Measurements from ENCODE around the gene TMEM141.
A peak's percentile ranks its signal among the peaks of the same experiment; 100 is the strongest.
"Not testable (repeated sequence)": the region's sequence is repeated elsewhere in the genome, so short reads cannot be mapped to it uniquely, and the experiment has no call there.

The TMEM141 gene

DNA sequence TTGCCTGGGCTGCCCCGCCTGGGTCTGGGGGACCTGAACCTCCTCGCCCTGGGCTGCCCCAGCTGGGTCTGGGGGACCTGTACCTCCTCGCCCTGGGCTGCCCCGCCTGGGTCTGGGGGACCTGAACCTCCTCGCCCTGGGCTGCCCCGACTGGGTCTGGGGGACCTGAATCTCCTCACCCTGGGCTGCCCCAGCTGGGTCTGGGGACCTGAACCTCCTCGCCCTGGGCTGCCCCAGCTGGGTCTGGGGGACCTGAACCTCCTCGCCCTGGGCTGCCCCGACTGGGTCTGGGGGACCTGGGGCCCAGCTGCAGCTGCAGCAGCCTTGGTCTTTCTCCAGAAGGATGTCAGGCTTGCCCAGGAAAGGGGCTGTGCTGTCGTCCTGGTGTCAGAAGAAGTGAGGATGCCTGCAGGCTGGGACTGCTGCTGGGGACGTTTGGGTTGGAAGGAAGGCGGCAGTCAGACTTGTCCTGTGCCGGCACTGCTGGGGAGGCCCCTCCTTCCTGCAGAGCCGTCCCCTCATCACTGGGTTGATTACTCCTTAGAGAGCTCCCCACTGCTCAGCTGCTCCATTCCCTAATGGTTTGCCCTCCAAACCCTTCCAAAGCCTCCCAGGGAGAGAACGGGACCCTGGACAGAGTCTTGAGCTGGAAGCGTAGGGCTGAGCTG, 42.4 kb downstream of the TMEM141 start:
- DNase-seq (ENCODE audit: low read depth) = not testable (repeated sequence)

DNA sequence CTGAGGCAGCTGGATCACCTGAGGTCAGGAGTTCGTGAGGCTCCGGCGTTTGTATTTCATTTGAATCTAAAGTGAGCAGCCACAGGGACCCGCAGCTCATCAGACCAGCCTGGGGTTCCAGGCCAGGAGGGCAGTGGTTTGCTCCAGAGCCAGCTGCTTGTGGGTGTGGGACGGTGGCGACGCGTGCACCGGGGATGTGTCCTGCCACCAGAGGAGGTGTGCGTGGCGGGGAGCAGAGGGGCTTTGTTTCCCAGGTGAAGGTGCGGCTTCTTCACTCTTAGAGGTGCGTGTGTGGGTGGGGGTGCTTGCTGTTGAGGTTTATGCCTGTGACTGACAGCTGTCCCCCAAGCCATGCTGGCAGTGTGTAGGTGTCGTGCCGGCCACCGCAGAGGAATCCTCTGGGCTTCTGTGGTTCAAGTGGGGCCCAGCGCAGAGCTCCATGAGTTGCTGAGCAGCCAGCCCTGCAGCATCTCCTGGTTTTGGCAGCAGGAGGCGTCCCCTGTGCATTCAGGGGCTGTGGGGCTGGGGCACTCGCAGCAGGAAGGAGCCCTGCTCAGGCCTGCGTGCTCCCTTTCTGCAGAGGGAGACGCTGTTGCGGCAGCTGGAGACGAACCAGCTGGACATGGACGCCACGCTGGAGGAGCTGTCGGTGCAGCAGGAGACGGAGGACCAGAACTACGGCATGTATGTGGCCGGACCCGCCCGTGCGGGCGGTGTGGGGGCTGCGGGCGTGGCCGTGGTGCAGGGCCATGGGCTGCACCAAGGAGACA, 44.2 kb downstream of the TMEM141 start:
- no peak for DNase-seq (ENCODE audit: low read depth)

DNA sequence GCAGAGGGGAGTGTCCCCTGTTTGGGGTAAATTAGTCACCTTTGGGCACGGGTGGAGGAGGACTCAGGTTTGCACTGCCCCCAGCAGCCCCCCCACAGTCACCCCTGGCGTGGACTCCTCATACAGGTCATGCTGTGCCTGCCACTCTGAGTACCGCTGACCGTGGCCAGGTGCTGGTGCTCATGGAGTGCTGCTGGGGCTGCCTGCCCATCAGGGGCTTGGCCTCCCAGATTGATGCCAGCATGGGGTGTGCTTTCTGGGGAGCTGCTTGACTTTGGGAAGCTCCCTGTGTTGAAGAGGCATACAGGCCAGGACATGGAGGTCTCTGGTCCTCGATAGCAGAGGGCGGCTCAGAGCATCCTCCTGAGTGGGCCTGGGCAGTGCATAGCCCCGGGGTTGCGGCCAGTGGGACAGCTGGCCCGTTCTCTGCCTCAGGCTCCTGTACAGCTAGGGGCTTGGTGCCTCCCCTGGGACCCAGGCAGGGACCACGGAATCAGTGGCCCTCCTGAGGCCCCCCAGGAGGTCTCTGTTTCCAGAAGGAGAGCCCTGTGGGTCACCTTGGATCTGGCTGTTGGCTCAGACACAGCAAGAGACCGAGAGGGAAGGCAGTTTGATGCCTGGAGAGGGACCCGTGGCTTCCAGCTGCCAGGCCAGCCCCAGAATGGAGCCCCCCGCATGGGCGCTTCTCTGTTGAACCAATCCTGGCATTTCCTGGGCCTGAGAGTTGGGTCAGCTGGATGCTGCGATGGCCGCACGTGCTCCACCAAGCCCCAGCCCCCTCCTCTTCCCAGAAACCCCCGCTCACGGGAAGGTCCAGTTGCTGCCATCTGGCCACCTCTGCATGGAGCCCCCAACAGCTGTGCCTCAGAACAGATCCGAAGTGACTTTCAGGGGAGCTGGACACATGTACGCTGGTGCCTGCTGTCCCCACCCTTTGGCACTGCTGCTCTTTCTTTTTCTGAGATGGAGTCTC, 45.1 kb downstream of the TMEM141 start:
- no peak for DNase-seq (ENCODE audit: low read depth)

DNA sequence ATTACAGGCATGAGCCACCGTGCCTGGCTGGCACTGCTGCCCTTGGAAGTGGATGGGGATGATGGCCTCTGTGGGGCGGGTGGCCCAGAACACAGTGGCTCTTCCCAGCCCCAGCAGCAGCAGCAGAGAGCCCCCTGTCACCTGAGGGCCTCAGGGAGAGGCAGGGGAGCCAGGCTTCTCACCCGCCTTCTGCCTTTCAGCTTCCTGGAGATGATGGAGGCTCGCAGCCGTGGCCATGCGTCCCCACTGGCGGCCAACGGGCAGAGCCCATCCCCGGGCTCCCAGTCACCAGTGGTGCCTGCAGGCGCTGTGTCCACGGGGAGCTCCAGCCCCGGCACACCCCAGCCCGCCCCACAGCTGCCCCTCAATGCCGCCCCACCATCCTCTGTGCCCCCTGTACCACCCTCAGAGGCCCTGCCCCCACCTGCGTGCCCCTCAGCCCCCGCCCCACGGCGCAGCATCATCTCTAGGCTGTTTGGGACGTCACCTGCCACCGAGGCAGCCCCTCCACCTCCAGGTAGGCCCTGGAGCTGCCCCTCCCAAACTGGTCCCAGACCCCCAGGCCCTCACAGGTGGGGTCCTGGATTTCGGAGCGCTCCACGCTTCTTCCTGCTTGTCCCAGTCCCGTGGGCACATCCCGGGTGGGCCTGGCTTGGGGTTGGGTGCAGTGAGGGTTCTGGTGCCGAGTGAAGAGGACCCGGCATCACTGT, 46.2 kb downstream of the TMEM141 start:
- DNase-seq (ENCODE audit: low read depth) = no peak

DNA sequence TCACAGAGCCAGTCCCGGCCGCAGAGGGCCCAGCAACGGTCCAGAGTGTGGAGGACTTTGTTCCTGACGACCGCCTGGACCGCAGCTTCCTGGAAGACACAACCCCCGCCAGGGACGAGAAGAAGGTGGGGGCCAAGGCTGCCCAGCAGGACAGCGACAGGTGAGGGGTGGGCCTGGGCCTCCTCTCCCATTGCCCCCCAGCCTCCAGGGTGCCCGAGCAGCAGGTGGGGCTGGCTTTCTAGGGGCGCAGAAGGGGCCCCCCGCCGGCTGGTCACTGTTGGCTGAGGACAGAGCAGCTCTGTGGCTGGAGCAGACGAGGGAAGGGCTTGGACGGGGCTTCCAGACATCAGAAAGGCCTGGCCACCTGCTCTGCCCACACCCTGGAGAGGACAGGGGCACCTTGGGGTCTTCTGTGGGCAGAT, 46.7 kb downstream of the TMEM141 start:
- DNase-seq (ENCODE audit: low read depth) = not testable (repeated sequence)

DNA sequence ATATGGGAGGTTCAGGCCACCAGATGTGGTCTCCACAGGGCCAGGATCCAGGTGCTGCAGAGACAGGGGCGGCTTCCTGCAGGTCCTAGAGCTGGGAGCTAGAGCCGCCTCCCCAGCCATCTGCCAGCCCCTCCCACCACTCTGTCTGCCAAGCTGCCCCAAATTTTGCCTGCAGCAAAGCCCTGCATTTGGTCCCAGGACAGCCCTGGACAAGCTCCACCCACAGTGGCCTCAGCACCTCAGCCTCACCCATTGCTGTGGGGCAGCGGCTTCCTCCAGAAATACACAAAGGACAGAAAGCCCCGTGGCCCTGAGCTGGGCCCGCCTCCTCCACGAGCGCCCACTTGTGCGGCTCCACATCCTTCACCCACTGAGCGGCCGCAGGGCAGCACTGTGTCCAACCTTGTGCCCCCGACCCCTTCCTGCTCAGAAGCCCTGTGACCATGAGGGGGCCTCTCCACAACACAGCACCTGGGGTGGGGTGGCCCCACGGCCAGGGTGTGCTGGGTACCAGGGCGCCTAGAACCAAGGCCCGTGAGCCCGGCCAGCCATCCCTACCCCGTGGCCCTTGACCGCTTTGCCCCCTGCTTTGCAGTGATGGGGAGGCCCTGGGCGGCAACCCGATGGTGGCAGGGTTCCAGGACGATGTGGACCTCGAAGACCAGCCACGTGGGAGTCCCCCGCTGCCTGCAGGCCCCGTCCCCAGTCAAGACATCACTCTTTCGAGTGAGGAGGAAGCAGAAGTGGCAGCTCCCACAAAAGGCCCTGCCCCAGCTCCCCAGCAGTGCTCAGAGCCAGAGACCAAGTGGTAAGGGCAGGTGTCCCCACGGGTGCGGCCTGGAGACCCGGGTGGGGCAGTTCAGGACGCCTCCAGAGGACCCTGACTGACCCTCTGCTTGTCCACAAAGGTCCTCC, 47.4 kb downstream of the TMEM141 start:
- DNase-seq (ENCODE audit: low read depth) = no peak

DNA sequence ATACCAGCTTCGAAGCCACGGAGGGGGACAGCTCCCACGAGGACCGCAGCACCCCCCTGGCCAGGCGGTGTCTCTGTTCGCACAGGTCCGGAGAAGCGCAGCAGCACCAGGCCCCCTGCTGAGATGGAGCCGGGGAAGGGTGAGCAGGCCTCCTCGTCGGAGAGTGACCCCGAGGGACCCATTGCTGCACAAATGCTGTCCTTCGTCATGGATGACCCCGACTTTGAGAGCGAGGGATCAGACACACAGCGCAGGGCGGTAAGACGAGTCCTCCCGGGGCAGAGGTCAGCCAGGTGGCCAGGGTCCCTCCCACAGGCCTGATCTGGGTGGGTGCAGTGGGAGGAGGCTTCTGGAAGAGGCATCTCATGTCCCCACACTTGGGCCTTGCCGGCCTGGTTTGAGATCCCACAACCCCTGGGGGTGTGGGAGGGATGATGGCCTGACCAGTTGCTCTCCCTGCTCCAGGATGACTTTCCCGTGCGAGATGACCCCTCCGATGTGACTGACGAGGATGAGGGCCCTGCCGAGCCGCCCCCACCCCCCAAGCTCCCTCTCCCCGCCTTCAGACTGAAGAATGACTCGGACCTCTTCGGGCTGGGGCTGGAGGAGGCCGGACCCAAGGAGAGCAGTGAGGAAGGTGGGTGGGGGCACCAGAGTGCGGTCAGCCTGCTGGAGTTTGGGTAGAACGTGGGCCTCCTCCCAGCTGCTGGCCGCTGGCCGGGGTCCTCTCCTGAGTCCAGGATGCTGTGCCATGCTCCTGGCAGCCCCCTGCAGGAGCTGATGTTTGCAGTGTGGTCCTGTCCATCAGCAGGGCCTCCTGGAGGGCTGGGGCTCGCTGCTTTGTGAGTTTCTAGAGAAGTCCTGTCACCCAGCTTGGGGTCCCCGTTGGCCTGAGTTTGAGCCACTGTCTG, 48.3 kb downstream of the TMEM141 start:
- DNase-seq (ENCODE audit: low read depth) = no peak

DNA sequence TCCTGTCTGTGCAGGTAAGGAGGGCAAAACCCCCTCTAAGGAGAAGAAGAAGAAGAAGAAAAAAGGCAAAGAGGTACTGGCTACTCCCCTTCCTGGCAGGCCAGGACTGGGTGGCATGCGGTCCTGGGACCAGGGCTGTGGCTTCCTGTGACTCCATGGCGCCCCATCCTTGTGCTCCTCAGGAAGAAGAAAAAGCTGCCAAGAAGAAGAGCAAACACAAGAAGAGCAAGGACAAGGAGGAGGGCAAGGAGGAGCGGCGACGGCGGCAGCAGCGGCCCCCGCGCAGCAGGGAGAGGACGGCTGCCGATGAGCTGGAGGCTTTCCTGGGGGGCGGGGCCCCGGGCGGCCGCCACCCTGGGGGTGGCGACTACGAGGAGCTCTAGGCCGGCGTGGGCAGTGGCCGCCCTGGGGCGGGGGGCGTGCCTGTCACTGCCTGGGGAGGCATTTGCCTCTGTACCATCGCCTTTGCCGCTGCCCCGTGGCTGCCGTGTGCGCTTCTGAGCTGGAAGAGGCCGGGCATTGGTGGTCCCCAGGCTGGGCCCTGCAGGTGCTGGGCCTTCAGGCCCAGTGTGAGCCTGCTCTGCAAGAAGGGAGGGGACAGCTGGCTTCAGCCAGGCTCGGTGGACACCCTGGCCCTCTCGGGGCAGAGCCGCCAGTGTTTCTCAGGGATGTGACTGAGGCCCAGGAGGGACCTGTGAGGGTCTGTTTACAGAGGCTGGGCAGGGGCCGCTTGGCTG, 49.2 kb downstream of the TMEM141 start:
- DNase-seq (ENCODE audit: low read depth) = no peak

DNA sequence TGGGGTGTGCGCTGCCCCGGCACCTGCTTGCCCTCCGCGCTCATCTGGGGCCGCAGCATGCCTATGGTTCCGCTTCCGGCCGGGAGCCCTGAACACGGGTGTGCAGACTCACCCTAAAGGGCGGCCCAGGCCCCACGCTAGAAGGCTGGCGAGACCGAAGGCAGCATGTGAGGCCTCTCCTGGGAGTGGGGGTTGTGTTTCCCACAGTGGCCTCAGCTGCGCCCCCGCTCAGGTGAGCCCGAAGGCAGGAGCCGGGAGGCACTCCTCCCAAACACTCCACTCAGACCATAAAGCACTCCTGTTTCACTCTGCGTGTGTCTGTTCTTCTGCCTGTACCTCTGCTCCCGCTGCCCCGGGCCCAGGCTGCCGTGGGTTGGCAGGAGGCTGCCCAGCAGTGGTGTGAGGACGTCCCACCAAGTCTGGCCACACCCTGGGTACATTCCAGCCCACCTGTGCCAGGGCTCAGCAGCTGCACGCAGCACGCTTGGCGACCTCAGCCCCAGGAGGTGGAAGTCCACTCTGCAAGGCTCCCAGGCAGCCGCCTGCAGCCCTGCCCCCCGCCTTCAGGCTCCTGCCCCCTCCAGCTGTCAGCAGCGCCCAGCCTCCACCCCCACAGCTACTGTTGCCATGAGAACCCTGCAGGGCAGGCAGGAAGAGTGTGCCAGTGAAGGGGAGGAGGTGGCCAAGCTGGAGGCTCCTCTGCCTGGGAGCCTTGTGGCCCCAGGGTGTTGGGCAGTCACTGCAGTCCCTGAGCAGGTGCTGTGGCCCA, 49.9 kb downstream of the TMEM141 start:
- DNase-seq (ENCODE audit: low read depth) = no peak

DNA sequence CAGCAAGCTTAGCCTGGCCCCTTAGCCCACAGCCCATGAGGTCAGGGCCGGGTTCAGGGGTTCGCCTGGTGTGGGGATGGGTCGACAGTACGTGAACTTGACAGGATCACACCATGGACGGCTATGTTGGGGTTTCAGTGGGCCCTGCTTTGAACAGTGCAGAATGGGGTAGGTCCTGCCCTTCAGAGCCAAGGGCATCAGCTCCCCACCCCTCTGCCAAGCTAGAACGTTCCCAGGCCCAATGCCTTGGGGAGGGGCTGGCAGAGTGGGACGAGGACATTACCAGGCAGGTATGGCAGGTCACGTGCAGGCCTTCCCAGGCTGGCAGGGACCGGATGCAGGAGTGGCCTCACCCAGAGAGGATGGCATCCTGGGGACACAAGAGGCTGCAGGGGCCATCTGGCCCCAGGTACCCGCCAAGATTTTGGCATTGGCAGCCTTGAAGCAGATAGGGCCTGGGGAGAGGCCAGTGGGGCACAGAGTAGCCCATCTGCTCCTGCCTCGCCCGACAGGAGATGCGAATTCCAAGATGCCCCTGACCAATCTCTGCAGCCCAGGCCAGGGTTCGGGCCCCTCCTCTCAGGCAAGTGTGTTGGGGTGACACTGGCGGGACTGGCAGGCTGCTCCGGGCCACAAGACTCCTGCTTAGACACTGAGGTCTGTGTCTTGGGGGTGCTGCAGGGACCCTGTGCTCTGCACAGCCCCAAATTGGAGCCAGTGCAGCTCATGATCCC, 50.7 kb downstream of the TMEM141 start:
- not testable (repeated sequence) for DNase-seq (ENCODE audit: low read depth)

DNA sequence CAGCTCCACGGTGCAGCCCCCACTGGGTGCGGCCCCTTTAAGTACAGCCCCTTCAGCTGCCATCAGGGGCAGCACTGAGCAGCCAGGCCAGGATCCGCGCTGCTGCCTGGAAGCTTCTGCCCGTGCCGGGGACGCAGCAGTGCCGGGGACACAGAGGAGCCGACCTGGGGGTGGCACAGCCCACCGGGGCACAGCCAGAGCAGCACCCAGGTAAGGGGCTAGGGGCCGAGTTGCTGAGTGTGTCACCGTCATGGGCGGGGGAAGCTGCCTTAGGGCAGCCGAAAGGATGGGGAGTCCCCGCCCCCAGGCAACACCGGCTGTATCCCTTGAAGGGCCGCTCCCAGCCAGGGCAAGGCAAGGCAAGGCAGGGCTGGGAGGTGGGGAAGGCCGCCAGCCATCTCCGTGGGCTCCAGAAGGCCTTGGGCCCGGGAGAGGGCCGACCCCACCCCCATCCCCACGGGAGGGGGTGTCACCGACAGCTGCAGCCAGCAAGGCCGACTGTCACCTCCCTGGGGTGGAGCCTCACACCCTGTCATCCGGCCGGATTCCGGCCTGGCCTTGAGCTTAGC, 51.3 kb downstream of the TMEM141 start, which contains the start of gene AJM1:
AJM1 (plus strand) TSS at position 99 of the 569 bp plus-strand sequence. CDS start 1,937 bp downstream, outside the sequence.
- peak; percentile 62 for DNase-seq (ENCODE audit: low read depth)

All from T-helper 22 cell (primary cell).